Spleen (tissue), 7 donors: ENCODE data around the gene CUX1.

ENCODE experiments used
- POLR2A ChIP-seq, 3 donors: fragments of 450-650 bp; IDR thresholded peaks; one replicate each; pipeline ENCODE4 v1.5.1; 2017; ENCODE audit warnings: antibody characterized with exemption in 3 of 3, mild to moderate bottlenecking in 1 of 3
- POLR2AphosphoS5 ChIP-seq, 3 donors: sonication (generic); formaldehyde crosslinking; IDR thresholded peaks; one replicate each; pipeline ENCODE4 v1.5.1; 2017; ENCODE audit warnings: antibody characterized with exemption in 3 of 3
- TF ChIP-seq, protein P1 (sequence below), 11 experiments: fragments of 200-600 bp in 7 of 11; fragments of 450-650 bp in 4 of 11; sonication (generic) in 4 of 11; IDR thresholded peaks in 8 of 11; conservative IDR thresholded peaks in 3 of 11; 1 replicate in 7 of 11; 2 replicates in 4 of 11; pipeline versions ENCODE4 v1.4.0 to v1.8.0; 2016 to 2021; ENCODE audit warnings: antibody characterized with exemption in 11 of 11, inconsistent platforms in 4 of 11, mild to moderate bottlenecking in 1 of 11
- donor health status: DM: no; HTN: no; CAD: no; lungs with moderate emphysema.
- donor health status: DM: no; HTN: no; CAD: no.
- donor health status: DM: no; HTN: no; CAD: no.

DNA sequence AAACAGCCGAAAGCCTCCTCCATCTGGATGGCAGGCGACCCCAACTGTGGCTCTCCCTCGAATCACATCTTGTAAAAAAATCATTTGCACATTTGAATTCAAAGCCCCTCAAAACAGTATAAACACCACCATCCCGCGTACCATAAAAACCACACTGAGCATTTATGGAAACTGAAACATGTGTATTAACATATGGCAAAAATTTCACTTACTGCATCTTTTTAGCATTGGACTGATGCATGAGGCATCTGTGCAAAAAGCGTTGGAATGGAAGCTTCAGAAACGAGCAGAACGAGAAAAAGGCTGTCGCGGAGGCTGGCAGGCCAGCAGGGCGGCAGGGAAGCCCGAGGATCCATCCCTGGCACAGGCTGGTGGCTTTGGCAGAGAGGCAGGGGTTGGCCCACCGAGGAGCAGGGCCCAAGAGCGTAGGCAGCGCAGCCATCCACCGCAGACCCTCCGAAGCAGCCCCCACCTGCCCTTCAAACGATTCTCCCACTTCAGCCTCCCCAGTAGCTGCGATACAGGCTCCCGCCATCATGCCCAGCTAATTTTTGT is 39.3 kb upstream of the CUX1 start:
- TF ChIP-seq, protein P1, sequence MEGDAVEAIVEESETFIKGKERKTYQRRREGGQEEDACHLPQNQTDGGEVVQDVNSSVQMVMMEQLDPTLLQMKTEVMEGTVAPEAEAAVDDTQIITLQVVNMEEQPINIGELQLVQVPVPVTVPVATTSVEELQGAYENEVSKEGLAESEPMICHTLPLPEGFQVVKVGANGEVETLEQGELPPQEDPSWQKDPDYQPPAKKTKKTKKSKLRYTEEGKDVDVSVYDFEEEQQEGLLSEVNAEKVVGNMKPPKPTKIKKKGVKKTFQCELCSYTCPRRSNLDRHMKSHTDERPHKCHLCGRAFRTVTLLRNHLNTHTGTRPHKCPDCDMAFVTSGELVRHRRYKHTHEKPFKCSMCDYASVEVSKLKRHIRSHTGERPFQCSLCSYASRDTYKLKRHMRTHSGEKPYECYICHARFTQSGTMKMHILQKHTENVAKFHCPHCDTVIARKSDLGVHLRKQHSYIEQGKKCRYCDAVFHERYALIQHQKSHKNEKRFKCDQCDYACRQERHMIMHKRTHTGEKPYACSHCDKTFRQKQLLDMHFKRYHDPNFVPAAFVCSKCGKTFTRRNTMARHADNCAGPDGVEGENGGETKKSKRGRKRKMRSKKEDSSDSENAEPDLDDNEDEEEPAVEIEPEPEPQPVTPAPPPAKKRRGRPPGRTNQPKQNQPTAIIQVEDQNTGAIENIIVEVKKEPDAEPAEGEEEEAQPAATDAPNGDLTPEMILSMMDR (IDR thresholded peaks at IDR 0.05 in 8 of 11, conservative IDR thresholded peaks at IDR 0.05 in 3 of 11) = no peak
- TF ChIP-seq POLR2AphosphoS5 (IDR thresholded peaks at IDR 0.05) (no peak), POLR2A (IDR thresholded peaks at IDR 0.05) (no peak)
